IMR-90 (cell line): Measurements from ENCODE around the gene PDE6A. TPM values are rescaled to one million over a fixed set of nuclear protein-coding genes. Genes with fewer than 3 reads are reported as not detected.

Source experiments
- ATAC-seq: fragments of 200-7000 bp; cut with Tn5 transposase; 2 replicates; pipeline ENCODE4 v1.9.1; 2020; ENCODE audit warnings: low read depth, mild to moderate bottlenecking, moderate library complexity
- BruUV-seq: library from RNA; stranded (reverse); fragments of 400-500 nt; replicated peaks from 2 replicates; lab custom pipeline; 2021; lab: Mats Ljungman, UMichigan
- CTCF ChIA-PET: fragments of 300-600 bp; formaldehyde crosslinking; extraction: SDS; loops from one replicate; lab custom pipeline; 2021; ENCODE audit warnings: antibody characterized with exemption; lab: Yijun Ruan, JAX
- POLR2A ChIA-PET: fragments of 300-600 bp; sonication (Branson Sonifier 250); formaldehyde crosslinking; loops from one replicate; lab custom pipeline; 2022; ENCODE audit warnings: antibody characterized with exemption; ENCODE audit not compliant: unreplicated experiment; lab: Charles Lee
- DNase-seq: peaks from one replicate; pipeline ENCODE4 v3.0.0; 2013
- H2AFZ ChIP-seq: replicated peaks from 2 replicates; pipeline ENCODE3; 2013; ENCODE audit warnings: low read length, mild to moderate bottlenecking; ENCODE audit not compliant: poor library complexity
- H2AK5ac ChIP-seq: 2 replicates; pipeline ENCODE4 v1.6.1; 2013; ENCODE audit warnings: low read depth, low read length, inconsistent platforms
- H2AK9ac ChIP-seq: replicated peaks from 2 replicates; pipeline ENCODE3; 2013; ENCODE audit warnings: mild to moderate bottlenecking, low read depth, low read length, moderate library complexity; ENCODE audit not compliant: poor library complexity
- H2BK120ac ChIP-seq: 2 replicates; pipeline ENCODE4 v1.6.1; 2013; ENCODE audit warnings: low read depth, low read length, inconsistent platforms
- H2BK15ac ChIP-seq: 3 replicates; pipeline ENCODE4 v1.6.1; 2013; ENCODE audit warnings: low read depth, low read length, inconsistent platforms
- H2BK20ac ChIP-seq: 2 replicates; pipeline ENCODE4 v1.6.1; 2013; ENCODE audit warnings: low read depth, mild to moderate bottlenecking, inconsistent platforms, low read length, moderate library complexity
- H2BK5ac ChIP-seq: 2 replicates; pipeline ENCODE4 v1.6.1; 2013; ENCODE audit warnings: mild to moderate bottlenecking, low read depth, low read length, inconsistent platforms; ENCODE audit not compliant: poor library complexity, severe bottlenecking
- H3K14ac ChIP-seq: replicated peaks from 2 replicates; pipeline ENCODE4 v1.6.1; 2013; ENCODE audit warnings: low read depth, low read length, inconsistent platforms
- H3K18ac ChIP-seq: 2 replicates; pipeline ENCODE4 v1.6.1; 2013; ENCODE audit warnings: low read depth, low read length, control low read depth
- H3K23ac ChIP-seq: 2 replicates; pipeline ENCODE4 v1.6.1; 2013; ENCODE audit warnings: low read depth, low read length, inconsistent platforms
- H3K27ac ChIP-seq: 2 replicates; pipeline ENCODE4 v1.5.1; 2013; ENCODE audit warnings: mild to moderate bottlenecking, control low read depth, low read length; ENCODE audit not compliant: insufficient read depth
- H3K27me3 ChIP-seq: 2 replicates; pipeline ENCODE4 v1.6.1; 2013; ENCODE audit warnings: low read length; ENCODE audit not compliant: control insufficient read depth, insufficient read depth
- H3K36me3 ChIP-seq: 2 replicates; pipeline ENCODE4 v1.6.1; 2013; ENCODE audit warnings: low read length, mixed read lengths; ENCODE audit not compliant: control insufficient read depth, insufficient read depth
- H3K4ac ChIP-seq: 2 replicates; pipeline ENCODE4 v1.6.1; 2013; ENCODE audit warnings: low read depth, low read length, inconsistent platforms
- H3K4me1 ChIP-seq: 2 replicates; pipeline ENCODE4 v1.6.1; 2013; ENCODE audit warnings: low read length, mixed read lengths; ENCODE audit not compliant: control insufficient read depth, insufficient read depth
- H3K4me2 ChIP-seq: 2 replicates; pipeline ENCODE4 v1.6.1; 2013; ENCODE audit warnings: low read depth, mild to moderate bottlenecking, control low read depth, low read length, moderate library complexity
- H3K4me3 ChIP-seq: 2 replicates; pipeline ENCODE4 v1.5.1; 2013; ENCODE audit warnings: low read depth, mild to moderate bottlenecking, control low read depth, low read length, moderate library complexity; ENCODE audit not compliant: insufficient read depth
- H3K56ac ChIP-seq: 2 replicates; pipeline ENCODE4 v1.6.1; 2013; ENCODE audit warnings: low read length, inconsistent platforms; ENCODE audit not compliant: insufficient read depth; ENCODE audit errors: extremely low read depth
- H3K79me1 ChIP-seq, 2 experiments: 2 replicates each; pipeline ENCODE4 v1.6.1; 2013; ENCODE audit warnings: low read length in 2 of 2, inconsistent platforms in 1 of 2, low read depth in 1 of 2
- H3K9ac ChIP-seq: 2 replicates; pipeline ENCODE4 v1.6.1; 2013; ENCODE audit warnings: low read depth, low read length, control low read depth
- H3K9me1 ChIP-seq: 2 replicates; pipeline ENCODE4 v1.6.1; 2013; ENCODE audit warnings: low read length, inconsistent platforms; ENCODE audit not compliant: insufficient read depth
- H3K9me3 ChIP-seq: 2 replicates; pipeline ENCODE4 v1.6.1; 2013; ENCODE audit warnings: low read length; ENCODE audit not compliant: control insufficient read depth, insufficient read depth
- H4K20me1 ChIP-seq: 2 replicates; pipeline ENCODE4 v1.6.1; 2013; ENCODE audit warnings: low read length, inconsistent platforms; ENCODE audit not compliant: insufficient read depth
- H4K5ac ChIP-seq: 2 replicates; pipeline ENCODE4 v1.6.1; 2013; ENCODE audit warnings: mild to moderate bottlenecking, low read depth, low read length, control low read depth
- H4K8ac ChIP-seq, 2 experiments: 2 replicates each; pipeline ENCODE4 v1.6.1; 2013; ENCODE audit warnings: low read depth in 2 of 2, low read length in 2 of 2, control low read depth in 1 of 2, inconsistent platforms in 1 of 2
- H4K91ac ChIP-seq: 2 replicates; pipeline ENCODE4 v1.6.1; 2013; ENCODE audit warnings: low read depth, low read length, inconsistent platforms; ENCODE audit not compliant: insufficient read depth
- CHD1 ChIP-seq: IDR thresholded peaks from 2 replicates; pipeline ENCODE4 v1.6.1; 2012; ENCODE audit warnings: low read depth, low read length, improper control_type of control experiment
- POLR2A ChIP-seq: IDR thresholded peaks from 2 replicates; pipeline ENCODE4 v1.6.1; 2012; ENCODE audit warnings: mild to moderate bottlenecking, low read depth, low read length
- RAD21 ChIP-seq: IDR thresholded peaks from 2 replicates; pipeline ENCODE4 v1.6.1; 2012; ENCODE audit warnings: low read length, improper control_type of control experiment
- SMC3 ChIP-seq: fragments of 150-350 bp; IDR thresholded peaks from 2 replicates; pipeline ENCODE4 v1.6.1; 2016; ENCODE audit warnings: low read depth, mild to moderate bottlenecking, antibody characterized with exemption, low read length, moderate library complexity
- WGBS, 2 experiments: methylation state at CpG; one replicate each; pipeline versions ENCODE4 v1.1.5 to v1.1.7; 2013; ENCODE audit warnings: missing lambda C conversion rate in 2 of 2; ENCODE audit not compliant: insufficient read length in 1 of 2; ENCODE audit errors: extremely low coverage in 2 of 2; 5-methylcytosine and 5-hydroxymethylcytosine counted together
- dilution Hi-C: fragments of 300-500 bp; cut with HindIII; formaldehyde crosslinking; loops from one replicate; pipeline ENCODE4 v1.14.3; 2018; ENCODE audit warnings: low sequenced_read_pairs; ENCODE audit not compliant: unreplicated experiment
- in situ Hi-C: fragments of 300-500 bp; cut with MboI; formaldehyde crosslinking; loops from 3 replicates; pipeline ENCODE4 v1.14.3; 2019; ENCODE audit warnings: low sequenced_read_pairs, inconsistent platforms, mixed read lengths
- intact Hi-C: fragments of 100-400 bp; cut with micrococcal nuclease; formaldehyde crosslinking; loops from 2 replicates; pipeline ENCODE4 v1.10.0; 2022
- polyA plus RNA-seq, 3 experiments: library from polyadenylated mRNA; depleted of rRNA; stranded (reverse); fragments of >200 nt; gene quantifications; 2 replicates each; pipeline ENCODE4 v1.2.3, GENCODE V29; 2012; ENCODE audit warnings: low replicate concordance in 1 of 3
- total RNA-seq: library from RNA; depleted of rRNA; stranded (reverse); fragments of >200 nt; gene quantifications from 2 replicates; pipeline ENCODE4 v1.2.3, GENCODE V29; 2012
- TF ChIP-seq, protein P1 (sequence below): conservative IDR thresholded peaks from 2 replicates; pipeline ENCODE4 v1.5.1; 2012; ENCODE audit warnings: mild to moderate bottlenecking, low read depth, low read length, improper control_type of control experiment

The PDE6A gene
- total and polyA plus RNA-seq, 2 of the 4 experiments (the other 2 are of a cell fraction), result not detected

DNA sequence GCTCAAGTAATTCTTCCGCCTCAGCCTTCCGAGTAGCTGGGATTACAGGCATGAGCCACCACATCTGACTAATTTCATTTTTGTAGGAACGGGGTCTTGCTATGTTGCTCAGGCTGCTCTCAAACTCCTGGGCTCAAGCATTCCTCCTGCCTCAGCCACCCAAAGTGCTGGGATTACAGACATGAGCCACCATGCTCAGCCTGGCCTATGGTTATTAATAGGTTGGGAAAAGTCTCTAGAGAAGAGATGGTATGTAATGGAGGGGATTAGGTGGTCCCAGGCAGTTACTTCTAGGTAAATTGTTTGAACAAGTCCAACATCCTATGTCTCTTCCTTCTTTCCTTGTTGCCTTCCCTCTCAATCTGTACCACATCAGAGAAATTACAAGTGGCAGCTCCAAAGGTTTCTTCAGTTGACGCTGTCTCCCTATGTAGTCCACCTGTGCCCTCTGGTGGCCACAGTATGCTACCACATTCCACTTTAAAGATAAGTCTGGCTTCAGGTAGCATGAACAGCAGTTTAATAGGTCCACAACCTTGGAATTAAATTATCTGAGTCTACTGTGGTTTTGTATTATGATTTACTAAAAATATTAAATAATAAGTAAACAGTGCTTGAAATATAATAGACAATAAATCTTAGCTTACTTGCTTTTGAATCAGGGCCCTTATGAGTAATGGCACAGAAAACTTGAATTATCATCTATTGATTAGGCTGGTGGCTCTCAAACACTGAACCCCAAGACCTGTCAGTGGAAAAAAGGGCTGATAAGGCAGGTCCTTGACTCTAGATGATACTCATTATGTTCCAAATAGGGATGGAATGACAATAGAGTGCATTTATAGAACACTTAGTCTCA, 46.2 kb upstream of the PDE6A start:
- Histone ChIP-seq H3K4ac (no peak overlapping the region), H2BK20ac (no peak overlapping the region), H3K56ac (no peak overlapping the region), H3K9me3 (no peaks in the 10 kb centered on the region), H4K8ac (no peak overlapping the region), H2AK9ac (no peak overlapping the region), H3K36me3 (peaks cover 7% of the 10 kb centered on the region), H2BK5ac (no peak overlapping the region), H3K23ac (no peak overlapping the region), H4K20me1 (no peaks in the 10 kb centered on the region), H3K27me3 (no peaks in the 10 kb centered on the region), H4K5ac (no peak overlapping the region), H3K9ac (no peak overlapping the region), H3K79me1 (peaks cover 0 to 6% of the 10 kb centered on the region in 2 experiments; a peak in 1 of 4 replicates), H3K9me1 (peaks cover 9% of the 10 kb centered on the region), H3K27ac (no peak overlapping the region), H3K4me2 (no peak overlapping the region), H2BK120ac (no peak overlapping the region), H3K14ac (no peak overlapping the region), H3K4me3 (no peak overlapping the region), H2AFZ (peak overlapping the region; percentile 34), H3K18ac (no peak overlapping the region), H4K91ac (no peak overlapping the region), H2BK15ac (no peak overlapping the region), H3K4me1 (peaks cover 2% of the 10 kb centered on the region; the same call in 1 of the 2 replicates), H2AK5ac (no peak overlapping the region)
- intact Hi-C loops (loop anchor here (1.0 to 2.0 kb wide), 3 partner anchors 28 to 354 kb away; no protein-coding TSS in a partner anchor), dilution Hi-C loops (no loop called here), in situ Hi-C loops (no loop called here)
- ChIA-PET CTCF (interaction anchor here (0.6 to 4.7 kb wide), 16 partner anchors 9 to 351 kb away, joined by 3 to 63 read pairs (median 4); partner anchors contain the start of genes HMGXB3, SLC26A2 and TIGD6), POLR2A (no interaction called here)
- DNase-seq (peak; percentile 76), ATAC-seq (peak; percentile 93)
- whole genome bisulfite sequencing, 2 experiments, result no CpG with 5 or more reads among the region's 4 CpGs
- TF ChIP-seq CHD1, result no peak
- peak; percentile 95 for TF ChIP-seq SMC3
- TF ChIP-seq POLR2A, result no peak
- TF ChIP-seq, protein P1, sequence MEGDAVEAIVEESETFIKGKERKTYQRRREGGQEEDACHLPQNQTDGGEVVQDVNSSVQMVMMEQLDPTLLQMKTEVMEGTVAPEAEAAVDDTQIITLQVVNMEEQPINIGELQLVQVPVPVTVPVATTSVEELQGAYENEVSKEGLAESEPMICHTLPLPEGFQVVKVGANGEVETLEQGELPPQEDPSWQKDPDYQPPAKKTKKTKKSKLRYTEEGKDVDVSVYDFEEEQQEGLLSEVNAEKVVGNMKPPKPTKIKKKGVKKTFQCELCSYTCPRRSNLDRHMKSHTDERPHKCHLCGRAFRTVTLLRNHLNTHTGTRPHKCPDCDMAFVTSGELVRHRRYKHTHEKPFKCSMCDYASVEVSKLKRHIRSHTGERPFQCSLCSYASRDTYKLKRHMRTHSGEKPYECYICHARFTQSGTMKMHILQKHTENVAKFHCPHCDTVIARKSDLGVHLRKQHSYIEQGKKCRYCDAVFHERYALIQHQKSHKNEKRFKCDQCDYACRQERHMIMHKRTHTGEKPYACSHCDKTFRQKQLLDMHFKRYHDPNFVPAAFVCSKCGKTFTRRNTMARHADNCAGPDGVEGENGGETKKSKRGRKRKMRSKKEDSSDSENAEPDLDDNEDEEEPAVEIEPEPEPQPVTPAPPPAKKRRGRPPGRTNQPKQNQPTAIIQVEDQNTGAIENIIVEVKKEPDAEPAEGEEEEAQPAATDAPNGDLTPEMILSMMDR, result peak; percentile 94
- peak; percentile 94 for TF ChIP-seq RAD21
- BruUV-seq, result no TSS peak
